WTC11 (cell line): Measurements from ENCODE around the gene GPR158. TPM values are rescaled to one million over a fixed set of nuclear protein-coding genes. Genes with fewer than 3 reads are reported as not detected.

Experiments used
- ATAC-seq: fragments of 200-7000 bp; cut with Tn5 transposase; 2 replicates; pipeline ENCODE4 v1.10.0; 2021; ENCODE audit warnings: mild to moderate bottlenecking, moderate library complexity
- CTCF ChIA-PET: fragments of 300-600 bp; sonication (Branson Sonifier 250); formaldehyde crosslinking; loops from one replicate; lab custom pipeline; 2021; ENCODE audit warnings: antibody characterized with exemption; lab: Charles Lee
- POLR2A ChIA-PET: fragments of 350-600 bp; sonication (Branson Sonifier 250); formaldehyde crosslinking; loops from one replicate; lab custom pipeline; 2021; ENCODE audit warnings: antibody characterized with exemption; lab: Charles Lee
- DNase-seq: peaks from one replicate; pipeline ENCODE4 v3.0.0; 2021; ENCODE audit warnings: low spot score
- H3K27ac Mint-ChIP-seq: 2 replicates; pipeline ENCODE4 v1.8.0; 2021; ENCODE audit warnings: mixed read lengths
- H3K27me3 Mint-ChIP-seq: 2 replicates; pipeline ENCODE4 v1.8.0; 2021; ENCODE audit warnings: low read depth, mild to moderate bottlenecking, moderate library complexity, mixed read lengths
- H3K36me3 Mint-ChIP-seq: 2 replicates; pipeline ENCODE4 v1.8.0; 2021; ENCODE audit warnings: mixed read lengths
- H3K4me1 Mint-ChIP-seq: 2 replicates; pipeline ENCODE4 v1.8.0; 2022; ENCODE audit warnings: mixed read lengths
- H3K4me3 Mint-ChIP-seq: 2 replicates; pipeline ENCODE4 v1.8.0; 2021; ENCODE audit warnings: mild to moderate bottlenecking, moderate library complexity, mixed read lengths
- H3K9me3 Mint-ChIP-seq: 2 replicates; pipeline ENCODE4 v1.8.0; 2021; ENCODE audit warnings: mixed read lengths
- ATF1 ChIP-seq: sonication (generic); formaldehyde crosslinking; IDR thresholded peaks from 2 replicates; pipeline ENCODE4 v1.8.1; 2023; ENCODE audit warnings: mild to moderate bottlenecking, moderate library complexity, missing genetic modification reagents
- CREB1 ChIP-seq: sonication (generic); formaldehyde crosslinking; IDR thresholded peaks from 2 replicates; pipeline ENCODE4 v1.8.0; 2023; ENCODE audit warnings: mild to moderate bottlenecking, missing genetic modification reagents
- CREM ChIP-seq: sonication (generic); formaldehyde crosslinking; IDR thresholded peaks from 2 replicates; pipeline ENCODE4 v1.8.1; 2022; ENCODE audit warnings: mild to moderate bottlenecking, missing genetic modification reagents, moderate library complexity
- EMX1 ChIP-seq: fragments of 250-450 bp; sonication (Bioruptor Pico); IDR thresholded peaks from 2 replicates; pipeline ENCODE4 v1.8.0; 2021; ENCODE audit warnings: mild to moderate bottlenecking
- ETV6 ChIP-seq: sonication (generic); formaldehyde crosslinking; IDR thresholded peaks from 2 replicates; pipeline ENCODE4 v1.8.1; 2022; ENCODE audit warnings: mild to moderate bottlenecking, missing genetic modification reagents
- GABPB1 ChIP-seq: sonication (generic); formaldehyde crosslinking; IDR thresholded peaks from 2 replicates; pipeline ENCODE4 v1.8.1; 2023; ENCODE audit warnings: mild to moderate bottlenecking, missing genetic modification reagents
- MYBL2 ChIP-seq: sonication (generic); formaldehyde crosslinking; IDR thresholded peaks from 2 replicates; pipeline ENCODE4 v1.8.1; 2023; ENCODE audit warnings: mild to moderate bottlenecking, moderate library complexity, missing genetic modification reagents
- SOX15 ChIP-seq: fragments of 250-450 bp; sonication (Bioruptor Pico); IDR thresholded peaks from 2 replicates; pipeline ENCODE4 v1.9.0; 2021; ENCODE audit warnings: mild to moderate bottlenecking
- TCF7 ChIP-seq: sonication (generic); formaldehyde crosslinking; IDR thresholded peaks from 2 replicates; pipeline ENCODE4 v1.8.0; 2022; ENCODE audit warnings: mild to moderate bottlenecking, low read depth, missing genetic modification reagents, moderate library complexity
- TEAD1 ChIP-seq: sonication (generic); formaldehyde crosslinking; IDR thresholded peaks from 2 replicates; pipeline ENCODE4 v1.8.0; 2022; ENCODE audit warnings: mild to moderate bottlenecking, missing genetic modification reagents
- TEAD4 ChIP-seq: sonication (generic); formaldehyde crosslinking; IDR thresholded peaks from 2 replicates; pipeline ENCODE4 v1.8.0; 2022; ENCODE audit warnings: mild to moderate bottlenecking, missing genetic modification reagents
- ZNF219 ChIP-seq: sonication (generic); formaldehyde crosslinking; IDR thresholded peaks from 2 replicates; pipeline ENCODE4 v1.8.0; 2023; ENCODE audit warnings: missing genetic modification reagents, mild to moderate bottlenecking, borderline replicate concordance
- ZNF232 ChIP-seq: sonication (generic); formaldehyde crosslinking; IDR thresholded peaks from 2 replicates; pipeline ENCODE4 v1.8.0; 2022; ENCODE audit warnings: mild to moderate bottlenecking, missing genetic modification reagents
- ZNF317 ChIP-seq: sonication (generic); formaldehyde crosslinking; IDR thresholded peaks from 2 replicates; pipeline ENCODE4 v1.8.1; 2023; ENCODE audit warnings: low read depth, mild to moderate bottlenecking, moderate library complexity, missing genetic modification reagents, borderline replicate concordance
- ZNF671 ChIP-seq: fragments of 250-450 bp; sonication (Bioruptor Pico); IDR thresholded peaks from 2 replicates; pipeline ENCODE4 v1.8.0; 2021; ENCODE audit warnings: mild to moderate bottlenecking
- total RNA-seq: library from RNA; stranded (reverse); gene quantifications from 3 replicates; pipeline ENCODE4 v1.2.3, GENCODE V29; 2021
- TF ChIP-seq, protein P1 (sequence below): fragments of 200-600 bp; IDR thresholded peaks from 2 replicates; pipeline ENCODE4 v1.8.0; 2022; ENCODE audit warnings: antibody characterized with exemption
- TF ChIP-seq, protein P2 (sequence below): sonication (generic); formaldehyde crosslinking; IDR thresholded peaks from 2 replicates; pipeline ENCODE4 v1.8.0; 2023; ENCODE audit warnings: missing genetic modification reagents
- TF ChIP-seq, protein P3 (sequence below): sonication (generic); formaldehyde crosslinking; conservative IDR thresholded peaks from 2 replicates; pipeline ENCODE4 v1.8.1; 2023; ENCODE audit warnings: mild to moderate bottlenecking, low read depth, missing genetic modification reagents, moderate library complexity
- TF ChIP-seq, protein P4 (sequence below): sonication (generic); formaldehyde crosslinking; IDR thresholded peaks from 2 replicates; pipeline ENCODE4 v1.8.1; 2023; ENCODE audit warnings: mild to moderate bottlenecking, missing genetic modification reagents, moderate library complexity
- TF ChIP-seq, protein P5 (sequence below): sonication (generic); formaldehyde crosslinking; IDR thresholded peaks from 2 replicates; pipeline ENCODE4 v1.8.1; 2022; ENCODE audit warnings: missing genetic modification reagents, borderline replicate concordance
- TF ChIP-seq, protein P6 (sequence below): sonication (generic); formaldehyde crosslinking; IDR thresholded peaks from 2 replicates; pipeline ENCODE4 v1.8.1; 2022; ENCODE audit warnings: low read depth, mild to moderate bottlenecking, moderate library complexity, missing genetic modification reagents, borderline replicate concordance
- TF ChIP-seq, protein P7 (sequence below): sonication (generic); formaldehyde crosslinking; IDR thresholded peaks from 2 replicates; pipeline ENCODE4 v1.8.1; 2023; ENCODE audit warnings: mild to moderate bottlenecking, missing genetic modification reagents

GPR158 gene
- total RNA-seq, 1 experiment from 2014 or later, result 0.63 TPM

DNA sequence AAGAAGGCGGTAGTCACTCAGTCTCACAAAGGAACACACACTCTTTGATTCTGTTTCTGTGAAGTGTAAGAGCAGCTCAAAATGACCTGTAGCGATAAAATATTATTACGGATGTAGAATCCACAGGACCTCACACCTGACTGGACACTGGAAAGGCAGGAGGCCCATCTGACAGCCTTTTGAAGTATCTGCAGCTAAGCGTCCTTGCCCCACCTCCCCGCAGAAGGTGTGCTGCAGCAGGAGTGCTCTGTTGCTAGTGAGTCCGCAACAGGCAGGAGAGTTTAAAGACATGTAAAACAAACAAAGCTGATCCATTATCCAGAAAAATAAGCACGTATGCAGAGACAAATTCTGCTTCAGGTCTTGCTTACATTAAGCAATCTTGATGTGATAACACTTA, 355.5 kb downstream of the GPR158 start:
- Mint-ChIP-seq H3K9me3 (no peaks in the 10 kb centered on the region), H3K27ac (no peak overlapping the region), H3K36me3 (no peaks in the 10 kb centered on the region), H3K27me3 (no peaks in the 10 kb centered on the region), H3K4me1 (peaks cover 7% of the 10 kb centered on the region; the same call in 1 of the 2 replicates), H3K4me3 (no peak overlapping the region)
- TF ChIP-seq, protein P1, sequence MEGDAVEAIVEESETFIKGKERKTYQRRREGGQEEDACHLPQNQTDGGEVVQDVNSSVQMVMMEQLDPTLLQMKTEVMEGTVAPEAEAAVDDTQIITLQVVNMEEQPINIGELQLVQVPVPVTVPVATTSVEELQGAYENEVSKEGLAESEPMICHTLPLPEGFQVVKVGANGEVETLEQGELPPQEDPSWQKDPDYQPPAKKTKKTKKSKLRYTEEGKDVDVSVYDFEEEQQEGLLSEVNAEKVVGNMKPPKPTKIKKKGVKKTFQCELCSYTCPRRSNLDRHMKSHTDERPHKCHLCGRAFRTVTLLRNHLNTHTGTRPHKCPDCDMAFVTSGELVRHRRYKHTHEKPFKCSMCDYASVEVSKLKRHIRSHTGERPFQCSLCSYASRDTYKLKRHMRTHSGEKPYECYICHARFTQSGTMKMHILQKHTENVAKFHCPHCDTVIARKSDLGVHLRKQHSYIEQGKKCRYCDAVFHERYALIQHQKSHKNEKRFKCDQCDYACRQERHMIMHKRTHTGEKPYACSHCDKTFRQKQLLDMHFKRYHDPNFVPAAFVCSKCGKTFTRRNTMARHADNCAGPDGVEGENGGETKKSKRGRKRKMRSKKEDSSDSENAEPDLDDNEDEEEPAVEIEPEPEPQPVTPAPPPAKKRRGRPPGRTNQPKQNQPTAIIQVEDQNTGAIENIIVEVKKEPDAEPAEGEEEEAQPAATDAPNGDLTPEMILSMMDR, result no peak
- TF ChIP-seq TCF7 (CRISPR knock-in tag) (no peak), MYBL2 (no peak), CREB1 (CRISPR knock-in tag) (no peak), CREM (CRISPR knock-in tag) (no peak), GABPB1 (no peak), TEAD4 (CRISPR knock-in tag) (no peak), ZNF232 (CRISPR knock-in tag) (no peak), ETV6 (CRISPR knock-in tag) (no peak), SOX15 (CRISPR knock-in tag) (no peak)
- TF ChIP-seq, protein P2, sequence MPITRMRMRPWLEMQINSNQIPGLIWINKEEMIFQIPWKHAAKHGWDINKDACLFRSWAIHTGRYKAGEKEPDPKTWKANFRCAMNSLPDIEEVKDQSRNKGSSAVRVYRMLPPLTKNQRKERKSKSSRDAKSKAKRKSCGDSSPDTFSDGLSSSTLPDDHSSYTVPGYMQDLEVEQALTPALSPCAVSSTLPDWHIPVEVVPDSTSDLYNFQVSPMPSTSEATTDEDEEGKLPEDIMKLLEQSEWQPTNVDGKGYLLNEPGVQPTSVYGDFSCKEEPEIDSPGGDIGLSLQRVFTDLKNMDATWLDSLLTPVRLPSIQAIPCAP (CRISPR knock-in tag), result no peak
- TF ChIP-seq, protein P3, sequence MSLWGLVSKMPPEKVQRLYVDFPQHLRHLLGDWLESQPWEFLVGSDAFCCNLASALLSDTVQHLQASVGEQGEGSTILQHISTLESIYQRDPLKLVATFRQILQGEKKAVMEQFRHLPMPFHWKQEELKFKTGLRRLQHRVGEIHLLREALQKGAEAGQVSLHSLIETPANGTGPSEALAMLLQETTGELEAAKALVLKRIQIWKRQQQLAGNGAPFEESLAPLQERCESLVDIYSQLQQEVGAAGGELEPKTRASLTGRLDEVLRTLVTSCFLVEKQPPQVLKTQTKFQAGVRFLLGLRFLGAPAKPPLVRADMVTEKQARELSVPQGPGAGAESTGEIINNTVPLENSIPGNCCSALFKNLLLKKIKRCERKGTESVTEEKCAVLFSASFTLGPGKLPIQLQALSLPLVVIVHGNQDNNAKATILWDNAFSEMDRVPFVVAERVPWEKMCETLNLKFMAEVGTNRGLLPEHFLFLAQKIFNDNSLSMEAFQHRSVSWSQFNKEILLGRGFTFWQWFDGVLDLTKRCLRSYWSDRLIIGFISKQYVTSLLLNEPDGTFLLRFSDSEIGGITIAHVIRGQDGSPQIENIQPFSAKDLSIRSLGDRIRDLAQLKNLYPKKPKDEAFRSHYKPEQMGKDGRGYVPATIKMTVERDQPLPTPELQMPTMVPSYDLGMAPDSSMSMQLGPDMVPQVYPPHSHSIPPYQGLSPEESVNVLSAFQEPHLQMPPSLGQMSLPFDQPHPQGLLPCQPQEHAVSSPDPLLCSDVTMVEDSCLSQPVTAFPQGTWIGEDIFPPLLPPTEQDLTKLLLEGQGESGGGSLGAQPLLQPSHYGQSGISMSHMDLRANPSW, result no peak
- TF ChIP-seq, protein P4, sequence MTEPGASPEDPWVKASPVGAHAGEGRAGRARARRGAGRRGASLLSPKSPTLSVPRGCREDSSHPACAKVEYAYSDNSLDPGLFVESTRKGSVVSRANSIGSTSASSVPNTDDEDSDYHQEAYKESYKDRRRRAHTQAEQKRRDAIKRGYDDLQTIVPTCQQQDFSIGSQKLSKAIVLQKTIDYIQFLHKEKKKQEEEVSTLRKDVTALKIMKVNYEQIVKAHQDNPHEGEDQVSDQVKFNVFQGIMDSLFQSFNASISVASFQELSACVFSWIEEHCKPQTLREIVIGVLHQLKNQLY (CRISPR knock-in tag), result no peak
- TF ChIP-seq, protein P5, sequence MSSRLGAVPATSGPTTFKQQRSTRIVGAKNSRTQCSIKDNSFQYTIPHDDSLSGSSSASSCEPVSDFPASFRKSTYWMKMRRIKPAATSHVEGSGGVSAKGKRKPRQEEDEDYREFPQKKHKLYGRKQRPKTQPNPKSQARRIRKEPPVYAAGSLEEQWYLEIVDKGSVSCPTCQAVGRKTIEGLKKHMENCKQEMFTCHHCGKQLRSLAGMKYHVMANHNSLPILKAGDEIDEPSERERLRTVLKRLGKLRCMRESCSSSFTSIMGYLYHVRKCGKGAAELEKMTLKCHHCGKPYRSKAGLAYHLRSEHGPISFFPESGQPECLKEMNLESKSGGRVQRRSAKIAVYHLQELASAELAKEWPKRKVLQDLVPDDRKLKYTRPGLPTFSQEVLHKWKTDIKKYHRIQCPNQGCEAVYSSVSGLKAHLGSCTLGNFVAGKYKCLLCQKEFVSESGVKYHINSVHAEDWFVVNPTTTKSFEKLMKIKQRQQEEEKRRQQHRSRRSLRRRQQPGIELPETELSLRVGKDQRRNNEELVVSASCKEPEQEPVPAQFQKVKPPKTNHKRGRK (CRISPR knock-in tag), result no peak
- ChIA-PET POLR2A (no interaction called here), CTCF (interaction anchor here (1.0 kb wide), 1 partner anchor 153 kb away, joined by 3 read pairs; no protein-coding TSS in a partner anchor)
- DNase-seq, result no peak
- no peak for ATAC-seq

DNA sequence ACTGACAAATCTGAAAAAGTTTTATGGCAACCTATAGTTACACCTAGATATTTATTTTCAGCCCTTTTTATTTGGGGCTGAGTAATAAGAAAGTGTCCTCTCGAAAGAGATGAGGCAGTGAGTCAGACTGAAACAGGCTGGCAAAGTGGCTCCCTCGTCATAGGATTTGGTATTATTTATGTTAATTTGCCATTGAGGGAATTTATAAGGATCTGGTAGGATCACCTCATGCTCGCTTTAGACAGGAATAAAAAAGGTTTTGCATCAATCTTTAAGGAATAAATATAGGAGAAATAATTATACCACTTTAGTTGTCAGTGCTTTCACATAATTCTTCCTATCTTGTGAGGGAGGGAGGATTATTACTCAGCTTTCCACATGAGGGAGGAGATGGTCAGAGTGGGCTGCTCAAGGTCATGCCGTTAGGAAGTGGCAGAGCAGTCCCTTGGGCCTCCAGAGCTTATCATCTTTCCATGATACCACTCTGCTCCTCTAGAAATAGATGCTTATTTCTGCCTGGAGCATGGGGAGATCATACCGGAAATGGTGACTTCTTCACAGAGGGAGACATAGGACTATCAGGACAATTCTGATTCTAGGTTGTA, 356.8 kb downstream of the GPR158 start:
- H3K4me3 Mint-ChIP-seq, result no peak overlapping the region
- ATAC-seq (no peak), DNase-seq (no peak)
- ChIA-PET CTCF (interaction anchor here (1.0 kb wide), 1 partner anchor 151 kb away, joined by 3 read pairs; no protein-coding TSS in a partner anchor), POLR2A (no interaction called here)
- H3K27ac Mint-ChIP-seq, result no peak overlapping the region
- H3K27me3 Mint-ChIP-seq, result no peaks in the 10 kb centered on the region
- no peaks in the 10 kb centered on the region for H3K9me3 Mint-ChIP-seq
- H3K36me3 Mint-ChIP-seq, result no peaks in the 10 kb centered on the region
- peaks cover 7% of the 10 kb centered on the region; the same call in 1 of the 2 replicates for H3K4me1 Mint-ChIP-seq
- no peak for TF ChIP-seq ZNF317 (CRISPR knock-in tag)
- TF ChIP-seq, protein P6, sequence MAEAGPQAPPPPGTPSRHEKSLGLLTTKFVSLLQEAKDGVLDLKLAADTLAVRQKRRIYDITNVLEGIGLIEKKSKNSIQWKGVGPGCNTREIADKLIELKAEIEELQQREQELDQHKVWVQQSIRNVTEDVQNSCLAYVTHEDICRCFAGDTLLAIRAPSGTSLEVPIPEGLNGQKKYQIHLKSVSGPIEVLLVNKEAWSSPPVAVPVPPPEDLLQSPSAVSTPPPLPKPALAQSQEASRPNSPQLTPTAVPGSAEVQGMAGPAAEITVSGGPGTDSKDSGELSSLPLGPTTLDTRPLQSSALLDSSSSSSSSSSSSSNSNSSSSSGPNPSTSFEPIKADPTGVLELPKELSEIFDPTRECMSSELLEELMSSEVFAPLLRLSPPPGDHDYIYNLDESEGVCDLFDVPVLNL (CRISPR knock-in tag), result no peak
- TF ChIP-seq, protein P5 (CRISPR knock-in tag), result no peak
- no peak for TF ChIP-seq ZNF671 (CRISPR knock-in tag)
- TF ChIP-seq EMX1 (CRISPR knock-in tag), result no peak
- TF ChIP-seq, protein P7, sequence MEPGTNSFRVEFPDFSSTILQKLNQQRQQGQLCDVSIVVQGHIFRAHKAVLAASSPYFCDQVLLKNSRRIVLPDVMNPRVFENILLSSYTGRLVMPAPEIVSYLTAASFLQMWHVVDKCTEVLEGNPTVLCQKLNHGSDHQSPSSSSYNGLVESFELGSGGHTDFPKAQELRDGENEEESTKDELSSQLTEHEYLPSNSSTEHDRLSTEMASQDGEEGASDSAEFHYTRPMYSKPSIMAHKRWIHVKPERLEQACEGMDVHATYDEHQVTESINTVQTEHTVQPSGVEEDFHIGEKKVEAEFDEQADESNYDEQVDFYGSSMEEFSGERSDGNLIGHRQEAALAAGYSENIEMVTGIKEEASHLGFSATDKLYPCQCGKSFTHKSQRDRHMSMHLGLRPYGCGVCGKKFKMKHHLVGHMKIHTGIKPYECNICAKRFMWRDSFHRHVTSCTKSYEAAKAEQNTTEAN (CRISPR knock-in tag), result no peak
- no peak for TF ChIP-seq ATF1 (CRISPR knock-in tag)
- no peak for TF ChIP-seq SOX15 (CRISPR knock-in tag)
- no peak for TF ChIP-seq TEAD1
- TF ChIP-seq ZNF219, result no peak
